ENCODE results near the gene TWIST1. TPM values are rescaled to one million over a fixed set of nuclear protein-coding genes. Genes with fewer than 3 reads are reported as not detected.
A peak's percentile ranks its signal among the peaks of the same experiment; 100 is the strongest.

TWIST1 gene
- total RNA-seq, 4 donors from 2014 or later: 5.6 to 35.9 (median 21.5) TPM

- no peak overlapping the region for H3K27ac ChIP-seq
- H3K36me3 ChIP-seq: no peaks in the 10 kb centered on the region
- H3K4me3 ChIP-seq: no peak overlapping the region
- no peaks in the 10 kb centered on the region for H3K4me1 ChIP-seq
- TF ChIP-seq POLR2AphosphoS5 (IDR thresholded peaks at IDR 0.05) (no peak), CTCF (IDR thresholded peaks at IDR 0.05) (no peak), EP300 (IDR thresholded peaks at IDR 0.05) (no peak), POLR2A (IDR thresholded peaks at IDR 0.05) (no peak)
- no peaks in the 10 kb centered on the region for H3K9me3 ChIP-seq
- 54 to 59% methylated on average over 4 of the region's 4 CpGs for WGBS, 2 donors (ENCODE audit: low coverage in 1 of 2)
- ATAC-seq: no peak
- peaks cover 12% of the 10 kb centered on the region for H3K27me3 ChIP-seq
These were observed 16.0 kb upstream of the TWIST1 start for GRCh38 chr7:19133390-19133789.

- Histone ChIP-seq H3K9me3 (no peaks in the 10 kb centered on the region), H3K4me1 (no peaks in the 10 kb centered on the region), H3K27ac (no peak overlapping the region), H3K27me3 (peaks cover 19% of the 10 kb centered on the region), H3K36me3 (no peaks in the 10 kb centered on the region), H3K4me3 (no peak overlapping the region)
- WGBS, 2 donors (ENCODE audit: low coverage in 1 of 2): 74 to 83% methylated on average over 1 of the region's 1 CpG
- ATAC-seq: no peak
- TF ChIP-seq EP300 (IDR thresholded peaks at IDR 0.05) (no peak), POLR2A (IDR thresholded peaks at IDR 0.05) (no peak), CTCF (IDR thresholded peaks at IDR 0.05) (no peak), POLR2AphosphoS5 (IDR thresholded peaks at IDR 0.05) (no peak)
These were observed 11.4 kb upstream of the TWIST1 start for GRCh38 chr7:19128856-19129255.

GRCh38 chr7:19121977-19122588, 4.6 kb upstream of the TWIST1 start:
- no peak for ATAC-seq
- peaks cover 66% of the 10 kb centered on the region for H3K27me3 ChIP-seq

GRCh38 chr7:19119870-19120486, 2.5 kb upstream of the TWIST1 start:
- Histone ChIP-seq H3K27ac (no peak overlapping the region), H3K36me3 (no peaks in the 10 kb centered on the region), H3K27me3 (peaks cover 81% of the 10 kb centered on the region), H3K9me3 (no peaks in the 10 kb centered on the region), H3K4me3 (no peak overlapping the region), H3K4me1 (peaks cover 0 to 35% (median 3%) of the 10 kb centered on the region in 3 donors)
- no peak for TF ChIP-seq POLR2AphosphoS5 (IDR thresholded peaks at IDR 0.05)
- no peak for TF ChIP-seq EP300 (IDR thresholded peaks at IDR 0.05)
- TF ChIP-seq CTCF (IDR thresholded peaks at IDR 0.05): no peak
- TF ChIP-seq POLR2A (IDR thresholded peaks at IDR 0.05): no peak
- ATAC-seq: no peak
- 47 to 86% methylated on average over 5 to 6 of the region's 10 CpGs for WGBS, 2 donors (ENCODE audit: low coverage in 1 of 2)

More at GRCh38 chr7:19121977-19122588, 4.6 kb upstream of the TWIST1 start:
- Histone ChIP-seq H3K4me3 (no peak overlapping the region), H3K9me3 (no peaks in the 10 kb centered on the region), H3K27ac (no peak overlapping the region), H3K4me1 (peaks cover 0 to 20% (median 0%) of the 10 kb centered on the region in 3 donors), H3K36me3 (no peaks in the 10 kb centered on the region)
- TF ChIP-seq POLR2AphosphoS5 (IDR thresholded peaks at IDR 0.05) (no peak), CTCF (IDR thresholded peaks at IDR 0.05) (peak in 3 of 4 experiments; percentile 38 to 54 (median 40)), EP300 (IDR thresholded peaks at IDR 0.05) (no peak)
- 31 to 50% methylated on average over 2 of the region's 2 CpGs for WGBS, 2 donors (ENCODE audit: low coverage in 1 of 2)

- Histone ChIP-seq H3K27ac (no peak overlapping the region), H3K27me3 (peaks cover 77% of the 10 kb centered on the region), H3K36me3 (no peaks in the 10 kb centered on the region), H3K4me3 (no peak overlapping the region), H3K9me3 (no peaks in the 10 kb centered on the region), H3K4me1 (peaks cover 0 to 39% (median 3%) of the 10 kb centered on the region in 3 donors)
- ATAC-seq: no peak
- TF ChIP-seq CTCF (IDR thresholded peaks at IDR 0.05) (no peak), POLR2A (IDR thresholded peaks at IDR 0.05) (no peak), EP300 (IDR thresholded peaks at IDR 0.05) (no peak), POLR2AphosphoS5 (IDR thresholded peaks at IDR 0.05) (no peak)
- 39 to 88% methylated on average over 8 of the region's 8 CpGs for WGBS, 2 donors (ENCODE audit: low coverage in 1 of 2)
These were observed 1.9 kb upstream of the TWIST1 start for GRCh38 chr7:19119372-19119771.

Data from gastroesophageal sphincter (tissue), 4 donors.